ENCODE data around the gene NTPCR. TPM values are rescaled to one million over a fixed set of nuclear protein-coding genes. Genes with fewer than 3 reads are reported as not detected.

NTPCR gene
- total RNA-seq, 3 donors from 2014 or later: 27.2 to 40.1 (median 28.8) TPM

DNA sequence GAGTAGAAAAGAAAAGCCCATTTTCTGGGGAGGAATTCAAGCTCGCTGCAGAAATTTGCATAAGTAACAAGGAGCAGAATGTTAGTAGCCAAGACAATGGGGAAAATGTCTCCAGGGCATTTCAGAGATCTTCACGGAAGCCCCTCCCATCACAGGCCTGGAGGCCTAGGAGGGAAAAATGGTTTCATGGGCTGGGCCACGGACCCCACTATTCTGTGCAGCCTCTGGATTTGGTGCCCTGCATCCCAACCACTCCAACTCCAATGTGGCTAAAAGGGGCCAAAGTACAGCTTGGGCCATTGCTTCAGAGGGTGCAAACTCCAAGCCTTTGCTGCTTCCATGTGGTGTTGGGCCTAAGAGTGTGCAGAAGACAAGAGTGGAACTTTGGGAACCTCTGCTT, 43.1 kb downstream of the NTPCR start:
- intact Hi-C loops (cut with DNase I; ENCODE audit: low total_unique reads): no loop called here
- no peak for DNase-seq (ENCODE audit: low spot score in 2 of 2)

DNA sequence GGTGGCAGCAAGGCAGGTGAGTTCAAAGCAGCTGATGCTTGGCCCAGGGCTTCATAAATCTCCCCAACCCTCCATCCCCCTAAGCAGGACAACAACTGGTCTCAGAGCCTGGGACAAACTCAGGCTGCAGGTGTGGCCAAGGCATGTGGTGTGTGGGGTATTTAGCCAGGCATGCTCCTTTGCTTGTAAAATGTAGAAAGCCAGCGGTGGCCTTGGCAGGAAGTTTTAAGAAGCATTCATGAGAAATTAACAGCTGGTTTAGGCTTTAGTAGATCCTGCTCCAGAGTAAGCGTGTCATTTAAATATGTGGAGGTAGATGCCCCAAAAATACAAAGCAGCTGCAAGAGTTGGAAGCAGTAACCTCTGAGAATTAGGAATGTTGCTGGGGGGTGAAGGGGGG, 44.8 kb downstream of the NTPCR start:
- no peak overlapping the region for H3K27ac ChIP-seq
- peaks cover 9 to 12% of the 10 kb centered on the region in 2 donors for H3K9me3 ChIP-seq
- no peak overlapping the region for H3K4me3 ChIP-seq
- H3K4me1 ChIP-seq: no peaks in the 10 kb centered on the region
- intact Hi-C loops (cut with DNase I; ENCODE audit: low total_unique reads): no loop called here
- TF ChIP-seq POLR2A (IDR thresholded peaks at IDR 0.05): no peak
- TF ChIP-seq, protein P1, sequence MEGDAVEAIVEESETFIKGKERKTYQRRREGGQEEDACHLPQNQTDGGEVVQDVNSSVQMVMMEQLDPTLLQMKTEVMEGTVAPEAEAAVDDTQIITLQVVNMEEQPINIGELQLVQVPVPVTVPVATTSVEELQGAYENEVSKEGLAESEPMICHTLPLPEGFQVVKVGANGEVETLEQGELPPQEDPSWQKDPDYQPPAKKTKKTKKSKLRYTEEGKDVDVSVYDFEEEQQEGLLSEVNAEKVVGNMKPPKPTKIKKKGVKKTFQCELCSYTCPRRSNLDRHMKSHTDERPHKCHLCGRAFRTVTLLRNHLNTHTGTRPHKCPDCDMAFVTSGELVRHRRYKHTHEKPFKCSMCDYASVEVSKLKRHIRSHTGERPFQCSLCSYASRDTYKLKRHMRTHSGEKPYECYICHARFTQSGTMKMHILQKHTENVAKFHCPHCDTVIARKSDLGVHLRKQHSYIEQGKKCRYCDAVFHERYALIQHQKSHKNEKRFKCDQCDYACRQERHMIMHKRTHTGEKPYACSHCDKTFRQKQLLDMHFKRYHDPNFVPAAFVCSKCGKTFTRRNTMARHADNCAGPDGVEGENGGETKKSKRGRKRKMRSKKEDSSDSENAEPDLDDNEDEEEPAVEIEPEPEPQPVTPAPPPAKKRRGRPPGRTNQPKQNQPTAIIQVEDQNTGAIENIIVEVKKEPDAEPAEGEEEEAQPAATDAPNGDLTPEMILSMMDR (IDR thresholded peaks at IDR 0.05): no peak
- no peak for TF ChIP-seq POLR2AphosphoS5 (IDR thresholded peaks at IDR 0.05)
- H3K36me3 ChIP-seq: peaks cover 10% of the 10 kb centered on the region
- no peak for DNase-seq (ENCODE audit: low spot score in 2 of 2)
- H3K27me3 ChIP-seq: no peaks in the 10 kb centered on the region

More for the DNA sequence above, 43.1 kb downstream of the NTPCR start:
- Histone ChIP-seq H3K9me3 (peaks cover 9 to 12% of the 10 kb centered on the region in 2 donors), H3K27ac (no peak overlapping the region), H3K27me3 (no peaks in the 10 kb centered on the region), H3K36me3 (peaks cover 9% of the 10 kb centered on the region), H3K4me1 (no peaks in the 10 kb centered on the region), H3K4me3 (no peak overlapping the region)
- TF ChIP-seq, protein P1 (IDR thresholded peaks at IDR 0.05): no peak
- TF ChIP-seq POLR2AphosphoS5 (IDR thresholded peaks at IDR 0.05) (no peak), POLR2A (IDR thresholded peaks at IDR 0.05) (no peak)

DNA sequence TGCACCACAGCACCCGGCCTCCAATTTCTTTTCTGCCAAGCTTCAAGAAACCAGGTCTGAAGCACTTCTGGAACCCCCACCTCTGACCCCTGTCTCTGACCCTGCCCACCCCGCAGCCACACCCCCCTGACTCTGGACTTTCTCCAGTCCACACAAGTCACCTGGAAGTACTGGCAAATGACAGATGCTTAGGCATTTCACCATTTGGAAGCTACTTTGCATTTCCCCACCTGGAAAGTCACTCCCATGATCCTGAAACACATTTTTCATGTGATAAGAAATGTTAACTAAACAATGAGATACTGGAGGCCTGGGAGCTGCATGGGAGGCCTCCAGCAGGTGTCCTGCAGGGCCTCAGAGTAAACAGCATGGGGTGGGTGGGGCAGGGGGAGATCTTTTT, 45.7 kb downstream of the NTPCR start:
- Histone ChIP-seq H3K27me3 (no peaks in the 10 kb centered on the region), H3K4me1 (no peaks in the 10 kb centered on the region), H3K36me3 (peaks cover 10% of the 10 kb centered on the region), H3K27ac (no peak overlapping the region), H3K4me3 (no peak overlapping the region), H3K9me3 (peaks cover 9 to 12% of the 10 kb centered on the region in 2 donors)
- intact Hi-C loops (cut with DNase I; ENCODE audit: low total_unique reads): no loop called here
- TF ChIP-seq, protein P1 (IDR thresholded peaks at IDR 0.05): no peak
- no peak for TF ChIP-seq POLR2AphosphoS5 (IDR thresholded peaks at IDR 0.05)
- TF ChIP-seq POLR2A (IDR thresholded peaks at IDR 0.05): no peak
- no peak for DNase-seq (ENCODE audit: low spot score in 2 of 2)

DNA sequence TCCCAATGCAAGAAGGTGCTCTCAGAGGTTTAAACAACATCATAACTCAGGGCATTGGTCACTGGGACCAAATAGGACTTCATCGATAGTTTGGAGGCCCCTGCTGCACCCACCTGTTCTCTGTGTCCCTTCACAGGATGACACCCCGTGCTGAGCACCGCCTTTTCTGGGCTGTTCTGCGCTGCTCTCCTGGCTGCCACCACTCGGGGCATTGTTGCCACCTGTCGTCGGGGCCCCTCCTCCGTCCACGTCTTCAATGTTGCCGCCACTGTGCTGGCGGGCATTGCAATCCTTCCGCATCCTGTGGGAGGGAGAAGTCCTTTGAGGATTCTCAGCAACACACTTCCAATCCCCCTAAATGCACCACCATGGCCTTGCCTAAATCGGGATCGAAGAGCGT, 47.7 kb downstream of the NTPCR start:
- Histone ChIP-seq H3K27ac (no peak overlapping the region), H3K27me3 (no peaks in the 10 kb centered on the region), H3K36me3 (peaks cover 10% of the 10 kb centered on the region), H3K9me3 (peaks cover 9 to 12% of the 10 kb centered on the region in 2 donors), H3K4me1 (no peaks in the 10 kb centered on the region), H3K4me3 (no peak overlapping the region)
- TF ChIP-seq POLR2AphosphoS5 (IDR thresholded peaks at IDR 0.05): no peak
- no peak for TF ChIP-seq POLR2A (IDR thresholded peaks at IDR 0.05)
- TF ChIP-seq, protein P1 (IDR thresholded peaks at IDR 0.05): no peak
- DNase-seq (ENCODE audit: low spot score in 2 of 2): no peak
- intact Hi-C loops (cut with DNase I; ENCODE audit: low total_unique reads): no loop called here

DNA sequence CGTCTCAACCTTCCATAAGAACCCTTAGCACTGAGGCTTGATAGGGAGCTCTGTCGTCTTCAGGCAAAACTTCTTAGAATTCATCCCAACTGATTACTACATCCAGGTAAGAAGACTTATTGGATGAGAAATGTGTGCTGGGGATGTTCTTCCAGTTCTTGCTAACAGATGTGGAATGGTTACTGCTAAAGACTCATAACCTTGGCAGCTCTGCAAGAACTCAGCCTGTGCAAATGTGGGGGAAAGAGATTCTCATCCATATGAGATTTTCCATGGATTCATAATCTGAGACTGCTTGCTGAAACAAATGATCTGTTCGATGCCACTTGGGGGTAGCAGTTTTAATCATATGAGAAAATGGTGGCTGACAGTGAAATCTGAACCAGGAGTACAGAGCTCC, 48.2 kb downstream of the NTPCR start:
- Histone ChIP-seq H3K9me3 (peaks cover 4 to 8% of the 10 kb centered on the region in 2 donors), H3K27me3 (no peaks in the 10 kb centered on the region), H3K27ac (no peak overlapping the region), H3K4me3 (no peak overlapping the region), H3K4me1 (no peaks in the 10 kb centered on the region), H3K36me3 (peaks cover 10% of the 10 kb centered on the region)
- no peak for TF ChIP-seq POLR2AphosphoS5 (IDR thresholded peaks at IDR 0.05)
- no peak for TF ChIP-seq POLR2A (IDR thresholded peaks at IDR 0.05)
- TF ChIP-seq, protein P1 (IDR thresholded peaks at IDR 0.05): no peak
- no peak for DNase-seq (ENCODE audit: low spot score in 2 of 2)
- intact Hi-C loops (cut with DNase I; ENCODE audit: low total_unique reads): no loop called here
